Lower leg skin (tissue), 3 donors: Measurements from ENCODE around the gene PPP1R18.

Experiments used
- CTCF ChIP-seq, 3 donors: fragments of 450-650 bp; IDR thresholded peaks; one replicate each; pipeline ENCODE4 v1.5.1; 2016; ENCODE audit warnings: antibody characterized with exemption in 3 of 3, mild to moderate bottlenecking in 3 of 3, moderate library complexity in 2 of 3
- POLR2A ChIP-seq, 2 donors: fragments of 450-650 bp; IDR thresholded peaks; one replicate each; pipeline ENCODE4 v1.6.1; 2016 to 2017; ENCODE audit warnings: antibody characterized with exemption in 2 of 2, mild to moderate bottlenecking in 1 of 2, moderate library complexity in 1 of 2

- TF ChIP-seq POLR2A (IDR thresholded peaks at IDR 0.05) (no peak), CTCF (IDR thresholded peaks at IDR 0.05) (no peak)
These were observed 16.6 kb upstream of the PPP1R18 start for GRCh38 chr6:30703011-30703410.
